ENCODE results near the gene PPT1.

- TF ChIP-seq CTCF (conservative IDR thresholded peaks at IDR 0.05; ENCODE audit: low read depth in 2 of 2) = no peak; a peak in 1 of 4 replicates
- no peak for TF ChIP-seq ZNF331 (CRISPR knock-in tag; IDR thresholded peaks at IDR 0.05; ENCODE audit: low read depth)
- no peak for TF ChIP-seq POLR2AphosphoS5 (IDR thresholded peaks at IDR 0.05; ENCODE audit: low read depth)
Measured at GRCh38 chr1:40039245-40039756, 57.8 kb downstream of the PPT1 start.
